GM12874 (cell line): ENCODE measurements around the gene TMIGD3.

Experiments
- TF ChIP-seq, protein P1 (sequence below): IDR thresholded peaks from 2 replicates; pipeline ENCODE4 v1.5.1; 2011; ENCODE audit warnings: low read depth, mild to moderate bottlenecking, control low read depth, low read length, moderate library complexity; ENCODE audit not compliant: insufficient read depth

Gene TMIGD3

DNA sequence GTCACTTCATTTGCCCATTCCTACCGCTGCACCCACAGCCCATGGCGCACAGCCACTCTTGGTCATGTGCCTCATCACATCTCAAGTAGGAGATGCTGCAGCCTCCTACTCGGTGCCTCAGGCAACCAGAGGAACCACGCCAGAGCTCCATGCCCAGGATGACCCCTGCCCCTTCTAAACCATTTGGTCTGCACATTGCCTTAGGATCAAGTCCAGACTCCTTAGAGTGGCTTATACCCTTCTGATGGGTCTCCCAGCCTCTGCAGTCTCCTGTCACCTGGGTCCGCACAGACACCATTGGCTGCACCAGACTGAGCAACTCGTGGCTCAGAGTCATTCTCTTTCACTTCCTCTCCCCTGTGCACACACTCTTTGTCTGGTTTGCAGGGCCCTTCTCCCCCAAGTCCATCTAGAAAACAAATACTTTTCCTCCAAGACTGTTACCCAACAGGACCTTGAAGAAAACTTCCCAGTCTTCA is 2.2 kb upstream of the TMIGD3 start:
- TF ChIP-seq, protein P1, sequence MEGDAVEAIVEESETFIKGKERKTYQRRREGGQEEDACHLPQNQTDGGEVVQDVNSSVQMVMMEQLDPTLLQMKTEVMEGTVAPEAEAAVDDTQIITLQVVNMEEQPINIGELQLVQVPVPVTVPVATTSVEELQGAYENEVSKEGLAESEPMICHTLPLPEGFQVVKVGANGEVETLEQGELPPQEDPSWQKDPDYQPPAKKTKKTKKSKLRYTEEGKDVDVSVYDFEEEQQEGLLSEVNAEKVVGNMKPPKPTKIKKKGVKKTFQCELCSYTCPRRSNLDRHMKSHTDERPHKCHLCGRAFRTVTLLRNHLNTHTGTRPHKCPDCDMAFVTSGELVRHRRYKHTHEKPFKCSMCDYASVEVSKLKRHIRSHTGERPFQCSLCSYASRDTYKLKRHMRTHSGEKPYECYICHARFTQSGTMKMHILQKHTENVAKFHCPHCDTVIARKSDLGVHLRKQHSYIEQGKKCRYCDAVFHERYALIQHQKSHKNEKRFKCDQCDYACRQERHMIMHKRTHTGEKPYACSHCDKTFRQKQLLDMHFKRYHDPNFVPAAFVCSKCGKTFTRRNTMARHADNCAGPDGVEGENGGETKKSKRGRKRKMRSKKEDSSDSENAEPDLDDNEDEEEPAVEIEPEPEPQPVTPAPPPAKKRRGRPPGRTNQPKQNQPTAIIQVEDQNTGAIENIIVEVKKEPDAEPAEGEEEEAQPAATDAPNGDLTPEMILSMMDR, result no peak

DNA sequence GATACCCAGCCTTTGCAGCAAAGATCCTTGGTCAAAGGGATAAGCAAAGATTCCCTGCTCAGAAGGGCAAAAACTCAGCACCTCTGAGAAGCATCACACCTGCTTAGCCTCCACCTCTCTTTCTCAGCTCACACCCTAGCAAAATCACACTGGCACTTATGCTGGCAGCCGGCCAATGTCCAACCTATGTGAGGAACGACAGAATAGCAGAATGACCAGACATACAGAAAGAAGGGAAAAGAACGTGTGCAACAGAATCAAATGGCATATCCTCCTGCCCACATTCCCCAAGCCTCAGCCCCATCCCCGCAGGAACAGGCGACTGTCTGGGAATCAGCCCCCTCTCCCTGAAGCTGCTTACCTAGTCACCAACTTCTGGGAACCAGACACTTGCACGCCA is 664 bp upstream of the TMIGD3 start:
- TF ChIP-seq, protein P1, result no peak

DNA sequence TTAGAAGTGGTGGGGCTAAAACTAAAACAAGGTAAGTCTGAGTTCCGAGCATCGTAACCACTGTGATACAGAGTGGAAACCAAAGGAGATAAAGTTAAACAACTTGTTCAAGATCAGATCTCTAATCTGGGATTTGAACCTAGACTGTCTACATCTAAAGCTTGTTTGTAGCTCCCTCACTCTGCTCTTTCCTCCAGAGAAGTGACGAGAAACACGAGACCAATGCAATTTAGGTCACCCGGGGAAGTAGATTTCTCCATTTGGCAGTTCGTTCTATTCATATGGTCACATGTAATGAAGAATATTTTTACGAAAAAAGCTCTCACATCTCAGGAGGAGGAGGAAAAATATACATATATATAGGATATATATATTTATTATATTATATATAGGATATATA is 1.8 kb downstream of the TMIGD3 start:
- TF ChIP-seq, protein P1, result no peak

DNA sequence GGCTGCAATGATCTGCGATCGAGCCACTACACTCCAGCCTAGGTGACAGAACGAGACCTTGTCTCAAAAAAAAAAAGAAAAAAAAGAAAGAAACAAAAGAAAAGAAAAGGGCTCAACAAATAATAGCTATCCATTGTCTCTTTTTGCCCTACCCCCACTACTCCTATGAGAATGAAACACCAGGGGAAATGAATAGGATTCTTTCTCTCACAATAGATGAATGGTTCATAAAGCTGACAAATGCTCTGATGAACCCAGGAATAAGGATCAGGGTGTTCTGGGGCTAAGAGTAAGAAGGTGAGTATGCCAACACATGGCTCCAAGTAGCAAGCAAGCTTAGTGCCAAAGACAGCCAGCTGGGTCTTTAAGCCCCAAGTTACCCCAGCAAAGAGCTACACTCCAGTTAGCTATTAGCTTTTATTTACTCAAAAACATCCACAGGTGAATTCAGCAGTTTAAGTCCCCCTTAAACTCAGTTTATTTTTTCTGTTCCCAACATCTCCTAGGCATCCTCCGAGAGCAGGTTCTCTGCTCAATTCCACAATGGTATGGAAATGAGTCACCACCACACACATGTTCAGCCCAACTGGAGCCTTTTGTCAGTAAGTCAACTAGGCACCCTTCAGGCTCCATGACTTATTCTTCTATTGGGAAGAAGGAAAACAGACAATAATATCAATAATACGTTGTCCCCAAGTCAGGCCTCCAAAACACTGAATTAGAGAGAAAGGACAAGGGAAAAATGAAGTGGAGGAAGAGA is 4.2 kb downstream of the TMIGD3 start:
- TF ChIP-seq, protein P1, result no peak

DNA sequence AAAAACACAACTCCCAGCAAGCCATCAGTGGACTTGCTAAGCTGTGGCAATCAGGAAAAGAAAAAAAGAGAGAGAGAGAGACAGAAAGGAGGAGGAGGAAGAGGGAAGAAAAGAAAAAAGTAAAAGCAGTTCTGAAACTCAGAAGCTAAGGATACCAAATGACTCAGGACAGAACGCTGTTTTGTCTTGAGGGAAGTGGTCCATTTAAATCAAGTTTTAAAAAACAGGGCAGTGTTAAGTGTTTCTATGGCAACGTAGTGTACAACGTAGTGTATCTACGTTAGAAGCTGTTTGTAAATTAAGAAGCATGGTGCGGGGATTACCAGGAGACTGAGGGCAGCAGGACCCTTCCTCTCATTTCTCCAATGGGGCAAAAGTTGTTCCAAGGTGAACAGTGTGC is 5.8 kb downstream of the TMIGD3 start:
- TF ChIP-seq, protein P1, result no peak

DNA sequence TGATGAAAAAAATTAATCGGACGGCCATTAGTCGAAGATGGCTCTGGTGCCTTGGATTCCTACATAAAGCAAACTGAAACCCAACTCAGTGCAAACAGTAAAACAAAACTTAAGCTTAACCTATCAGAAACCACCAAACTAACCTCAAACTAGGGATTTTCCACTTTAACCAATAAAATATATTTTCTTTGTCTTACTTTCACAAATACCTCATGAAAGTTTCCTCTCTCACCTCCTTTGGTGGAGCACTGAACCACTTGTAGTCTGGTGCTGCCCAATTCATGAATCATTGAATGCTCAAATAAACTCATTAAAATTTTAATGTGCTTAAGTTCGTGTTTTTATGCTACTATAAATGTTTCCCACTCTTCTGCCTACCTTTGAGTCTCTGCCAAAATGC is 7.0 kb downstream of the TMIGD3 start:
- TF ChIP-seq, protein P1, result no peak

DNA sequence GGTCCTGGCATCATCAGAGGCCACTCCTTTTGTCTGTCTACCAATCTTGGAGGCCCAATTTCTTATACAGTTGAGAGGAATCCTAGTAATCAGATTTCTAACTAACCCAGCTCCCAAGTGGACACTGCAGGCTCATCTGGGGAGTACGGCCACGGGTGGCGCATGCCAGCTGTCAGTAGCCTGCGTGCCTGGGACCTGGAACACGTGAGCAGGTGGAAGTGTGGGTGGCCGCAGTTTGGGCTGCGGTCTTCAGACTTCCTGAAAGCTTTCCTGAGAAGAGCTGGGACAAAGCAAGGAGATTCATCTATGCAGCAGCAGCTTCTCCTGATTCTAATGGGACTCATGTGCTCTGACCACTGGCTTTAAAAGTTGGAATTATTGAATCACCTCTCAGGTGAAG is 12.4 kb downstream of the TMIGD3 start:
- TF ChIP-seq, protein P1, result no peak

DNA sequence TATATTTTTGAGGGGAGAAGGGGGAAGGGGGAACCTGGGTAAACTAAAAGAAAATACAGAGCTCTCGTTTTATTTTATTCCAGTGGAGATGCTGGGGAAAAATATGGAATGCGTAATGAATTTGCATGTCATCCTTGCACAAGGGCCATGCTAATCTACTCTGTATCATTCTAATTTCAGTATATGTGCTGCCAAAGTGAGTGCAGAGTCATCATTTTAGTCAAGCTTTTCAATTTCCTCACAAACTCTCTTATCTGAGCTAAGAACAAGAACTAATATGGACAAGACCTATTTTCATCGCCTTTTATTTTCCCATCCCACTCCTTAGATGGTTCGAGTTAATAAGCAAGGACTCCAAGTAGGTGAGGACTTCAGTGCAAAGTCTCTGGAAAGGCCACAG is 13.2 kb downstream of the TMIGD3 start:
- TF ChIP-seq, protein P1, result no peak
